ENCODE data around the gene ESYT2.

ESYT2 gene

DNA sequence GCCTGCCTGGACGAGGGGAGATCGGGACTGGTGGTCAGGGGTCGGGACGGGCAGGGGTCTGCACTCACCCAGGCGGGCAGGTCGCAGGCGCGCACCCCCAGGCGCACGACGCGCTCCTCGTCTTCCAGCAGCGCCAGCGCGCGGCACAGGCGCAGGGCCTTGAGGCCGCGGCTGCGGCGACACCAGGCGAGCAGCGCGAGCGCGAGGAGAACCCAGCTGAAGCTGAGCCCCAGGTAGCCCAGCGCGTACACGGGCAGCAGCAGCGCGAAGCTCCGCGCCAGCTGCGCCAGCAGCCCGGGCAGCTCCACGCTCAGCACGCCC lies 328 bp downstream of the ESYT2 start:
- peak; percentile 58 for DNase-seq (ENCODE audit: low read depth)
- TF ChIP-seq, protein P1, sequence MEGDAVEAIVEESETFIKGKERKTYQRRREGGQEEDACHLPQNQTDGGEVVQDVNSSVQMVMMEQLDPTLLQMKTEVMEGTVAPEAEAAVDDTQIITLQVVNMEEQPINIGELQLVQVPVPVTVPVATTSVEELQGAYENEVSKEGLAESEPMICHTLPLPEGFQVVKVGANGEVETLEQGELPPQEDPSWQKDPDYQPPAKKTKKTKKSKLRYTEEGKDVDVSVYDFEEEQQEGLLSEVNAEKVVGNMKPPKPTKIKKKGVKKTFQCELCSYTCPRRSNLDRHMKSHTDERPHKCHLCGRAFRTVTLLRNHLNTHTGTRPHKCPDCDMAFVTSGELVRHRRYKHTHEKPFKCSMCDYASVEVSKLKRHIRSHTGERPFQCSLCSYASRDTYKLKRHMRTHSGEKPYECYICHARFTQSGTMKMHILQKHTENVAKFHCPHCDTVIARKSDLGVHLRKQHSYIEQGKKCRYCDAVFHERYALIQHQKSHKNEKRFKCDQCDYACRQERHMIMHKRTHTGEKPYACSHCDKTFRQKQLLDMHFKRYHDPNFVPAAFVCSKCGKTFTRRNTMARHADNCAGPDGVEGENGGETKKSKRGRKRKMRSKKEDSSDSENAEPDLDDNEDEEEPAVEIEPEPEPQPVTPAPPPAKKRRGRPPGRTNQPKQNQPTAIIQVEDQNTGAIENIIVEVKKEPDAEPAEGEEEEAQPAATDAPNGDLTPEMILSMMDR (conservative IDR thresholded peaks at IDR 0.05; ENCODE audit: low read depth, low read length): no peak
- H3K4me3 ChIP-seq (ENCODE audit: low read length): peak overlapping the region; percentile 71

DNA sequence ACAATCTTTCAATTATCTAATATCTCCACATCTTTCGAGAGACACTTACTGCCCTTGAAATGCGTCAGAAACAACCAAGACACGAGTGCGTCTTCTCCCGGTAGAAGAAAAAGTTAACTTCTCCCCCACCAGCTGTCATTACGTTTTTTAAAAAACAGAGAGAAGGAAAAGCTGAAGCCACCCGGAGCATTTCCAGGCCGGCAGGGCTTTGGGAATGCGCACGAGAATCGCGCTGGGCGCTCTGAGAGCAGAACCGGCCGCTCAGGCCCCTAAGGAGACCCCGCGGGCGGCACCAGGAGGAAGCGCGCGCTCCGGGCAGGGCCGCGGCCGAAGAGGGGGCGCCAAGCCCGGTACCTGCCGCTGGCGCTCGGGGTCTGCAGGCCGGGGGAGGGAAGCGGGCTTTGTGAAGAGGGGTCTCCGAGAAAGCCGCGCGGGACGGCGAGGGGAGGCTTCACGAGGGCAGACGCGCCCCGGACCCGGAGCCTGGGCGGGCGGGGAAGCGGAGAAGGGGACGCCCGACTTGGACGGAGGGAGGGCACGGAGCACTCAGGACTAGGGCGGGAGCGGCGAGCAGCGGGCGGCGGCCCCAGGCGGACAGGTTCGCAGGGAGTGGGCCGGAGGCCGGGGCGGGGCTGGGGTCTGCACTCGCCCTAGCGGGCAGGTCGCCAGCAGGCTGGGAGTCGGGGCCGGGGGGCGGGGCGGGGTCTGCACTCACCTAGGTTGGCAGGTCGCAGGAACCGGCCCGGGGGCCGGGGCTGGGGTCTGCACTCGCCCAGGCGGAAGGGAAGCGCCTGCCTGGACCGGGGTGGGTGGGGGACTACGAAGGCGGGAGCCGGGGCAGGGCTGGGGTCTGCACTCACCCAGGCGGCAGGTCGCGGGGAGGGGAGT lies 932 bp downstream of the ESYT2 start:
- H3K4me3 ChIP-seq (ENCODE audit: low read length): peak overlapping the region; percentile 71
- DNase-seq (ENCODE audit: low read depth): no peak
- TF ChIP-seq, protein P1 (conservative IDR thresholded peaks at IDR 0.05; ENCODE audit: low read depth, low read length): no peak

DNA sequence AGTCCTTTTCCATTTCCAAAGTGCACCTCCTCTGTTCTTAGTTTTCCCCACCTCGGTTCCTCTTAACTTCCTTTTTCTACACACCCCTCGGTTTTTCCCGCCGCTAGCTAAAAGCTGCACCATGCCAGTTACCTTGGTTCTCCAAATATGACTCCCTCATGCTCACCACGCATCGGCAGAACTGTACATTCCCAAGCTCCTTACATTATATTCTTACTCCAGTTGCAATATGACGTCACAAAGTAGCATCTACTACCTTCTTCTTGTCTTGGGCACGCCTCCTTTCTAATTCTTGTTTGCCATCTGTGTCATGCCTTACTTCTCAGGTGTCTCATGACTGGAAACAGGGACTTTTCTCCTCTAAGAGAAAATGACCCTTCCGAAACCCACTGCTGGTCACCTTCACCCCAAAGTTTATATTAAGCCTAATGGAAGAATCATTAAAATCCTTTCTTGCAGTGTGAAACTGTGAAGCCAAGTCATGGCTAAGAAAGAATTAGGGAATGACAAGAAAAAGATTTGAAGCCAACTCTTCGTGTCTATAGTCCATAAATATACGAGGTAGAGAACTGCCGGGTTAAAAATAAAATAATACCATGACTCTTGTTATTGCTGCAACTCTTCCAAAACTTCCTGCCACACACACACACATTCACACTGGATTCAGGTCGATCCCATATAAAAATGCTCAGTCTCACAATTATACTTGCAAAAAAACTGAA lies 1.7 kb downstream of the ESYT2 start:
- peak overlapping the region; percentile 71 for H3K4me3 ChIP-seq (ENCODE audit: low read length)
- DNase-seq (ENCODE audit: low read depth): no peak
- TF ChIP-seq, protein P1 (conservative IDR thresholded peaks at IDR 0.05; ENCODE audit: low read depth, low read length): no peak

DNA sequence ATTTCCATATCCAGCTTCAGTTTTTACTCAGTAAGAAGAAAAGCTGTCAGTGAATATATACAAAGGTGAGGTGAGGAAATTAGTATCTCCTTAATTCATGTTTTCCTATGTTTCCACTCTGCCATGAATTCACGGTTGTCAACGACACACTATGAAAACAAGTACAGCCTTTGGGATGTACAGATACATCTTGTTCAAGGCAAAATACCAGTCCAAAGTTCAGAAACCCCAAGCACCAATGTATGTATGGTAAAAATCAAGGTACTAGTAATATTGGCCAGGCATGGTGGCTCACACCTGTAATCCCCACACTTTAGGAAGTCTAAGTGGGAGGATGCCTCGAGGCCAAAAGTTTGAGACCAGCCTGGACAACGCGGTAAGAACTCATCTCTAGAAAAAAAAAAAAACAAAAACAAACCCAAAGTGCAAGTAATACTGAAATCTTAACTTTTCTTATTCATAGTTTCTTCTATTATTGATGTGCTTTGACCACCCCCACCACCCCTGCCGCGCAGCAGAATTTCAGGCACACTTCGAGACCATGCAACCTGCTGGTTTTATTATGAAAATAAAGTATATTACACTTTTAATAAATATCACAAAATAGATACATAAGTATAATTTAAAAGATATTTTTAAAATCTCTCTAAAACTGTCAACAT lies 3.5 kb downstream of the ESYT2 start:
- no peak for DNase-seq (ENCODE audit: low read depth)
- H3K4me3 ChIP-seq (ENCODE audit: low read length): no peak overlapping the region

DNA sequence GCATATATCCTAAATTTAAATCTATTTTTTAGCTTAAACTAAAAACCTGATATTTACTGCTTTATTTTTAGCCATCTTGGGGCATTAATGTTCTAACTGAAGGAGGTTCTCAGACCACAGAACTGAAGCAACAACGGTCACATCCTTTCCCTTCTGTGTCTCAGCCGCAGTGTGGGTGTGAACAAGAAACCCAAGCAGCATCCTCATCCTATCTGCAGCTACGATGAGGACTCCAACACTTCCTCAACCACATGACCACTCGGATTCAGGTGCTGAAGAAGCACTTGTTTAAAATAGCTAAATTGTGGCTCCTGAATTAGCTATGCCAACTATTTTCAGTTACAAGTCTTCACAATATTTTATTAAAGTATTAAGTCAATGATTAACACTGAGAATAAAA lies 5.3 kb downstream of the ESYT2 start:
- no peak for DNase-seq (ENCODE audit: low read depth)
- TF ChIP-seq, protein P1 (conservative IDR thresholded peaks at IDR 0.05; ENCODE audit: low read depth, low read length): no peak
- H3K4me3 ChIP-seq (ENCODE audit: low read length): no peak overlapping the region

More for the DNA sequence above, 3.5 kb downstream of the ESYT2 start:
- TF ChIP-seq, protein P1 (conservative IDR thresholded peaks at IDR 0.05; ENCODE audit: low read depth, low read length): no peak

GRCh38 chr7:158821171-158822031 lies 7.9 kb downstream of the ESYT2 start:
- H3K4me3 ChIP-seq (ENCODE audit: low read length): no peak overlapping the region
- TF ChIP-seq, protein P1 (conservative IDR thresholded peaks at IDR 0.05; ENCODE audit: low read depth, low read length): no peak
- DNase-seq (ENCODE audit: low read depth): no peak
